ENCODE measurements around the gene LFNG. TPM values are rescaled to one million over a fixed set of nuclear protein-coding genes. Genes with fewer than 3 reads are reported as not detected.

LFNG gene
- total and polyA plus RNA-seq, 2 donors (not counting 1 experiment from before 2014, with no cell fraction given): 73.3 to 208 TPM

GRCh38 chr7:2474813-2475677 lies 44.5 kb upstream of the LFNG start:
- no peak overlapping the region for H3K27ac Mint-ChIP-seq
- peaks cover 0 to 12% (median 2%) of the 10 kb centered on the region in 4 experiments for H3K27me3 ChIP-seq (replicated peaks in 1 of 4; ENCODE audit: control extremely low read depth in 1 of 4, control insufficient read depth in 3 of 4, insufficient read depth in 4 of 4, low read length in 3 of 4)
- peaks cover 5% of the 10 kb centered on the region for H3K27me3 Mint-ChIP-seq
- no peaks in the 10 kb centered on the region for H3K79me2 ChIP-seq (ENCODE audit: control insufficient read depth, insufficient read depth, low read length)
- H3K4me3 ChIP-seq (ENCODE audit: control extremely low read depth in 1 of 5, extremely low read depth in 1 of 5, insufficient read depth in 1 of 5, low read depth in 2 of 5, low read length in 4 of 5): no peak overlapping the region
- no peaks in the 10 kb centered on the region for H3K9me3 ChIP-seq (ENCODE audit: control extremely low read depth in 1 of 3, control insufficient read depth in 2 of 3, insufficient read depth in 1 of 3, low read length in 2 of 3)
- DNase-seq: no peak
- peaks cover 14 to 17% of the 10 kb centered on the region in 2 donors for H3K4me1 ChIP-seq (ENCODE audit: control insufficient read depth in 2 of 2, insufficient read depth in 2 of 2, low read length in 2 of 2)
- TF ChIP-seq CTCF (IDR thresholded peaks at IDR 0.05) (no peak), EZH2 (IDR thresholded peaks at IDR 0.05; ENCODE audit: borderline replicate concordance, insufficient read depth, low read depth, low read length, poor library complexity, severe bottlenecking) (no peak)
- WGBS (ENCODE audit: insufficient coverage): 94% methylated on average over 27 of the region's 28 CpGs
- H3K36me3 ChIP-seq (replicated peaks in 1 of 2; ENCODE audit: control extremely low read depth in 1 of 2, control insufficient read depth in 1 of 2, extremely low read depth in 1 of 2, insufficient read depth in 2 of 2, low read length in 1 of 2): no peaks in the 10 kb centered on the region
- H4K20me1 ChIP-seq (ENCODE audit: control insufficient read depth, insufficient read depth, low read length, poor library complexity, severe bottlenecking): no peaks in the 10 kb centered on the region
- intact Hi-C loops (cut with micrococcal nuclease): loop anchor here (5.0 kb wide), 1 partner anchor 82 kb away; the partner anchor contains the start of genes BRAT1 and IQCE
- H3K9ac ChIP-seq (ENCODE audit: low read length): no peak overlapping the region
- CTCF ChIA-PET: interaction anchor here (1.5 kb wide), 1 partner anchor 196 kb away, joined by 3 read pairs; no protein-coding TSS in a partner anchor
- H3K4me3 Mint-ChIP-seq: no peak overlapping the region
- no peak overlapping the region for H3K4me2 ChIP-seq (replicated peaks; ENCODE audit: low read depth, low read length, poor library complexity, severe bottlenecking)
- no peak for ATAC-seq (ENCODE audit: low read depth)
- no peaks in the 10 kb centered on the region for H3K9me3 Mint-ChIP-seq (ENCODE audit: insufficient read depth)
- no peak overlapping the region for H2AFZ ChIP-seq (ENCODE audit: insufficient read depth, low read depth, low read length, poor library complexity, severe bottlenecking)
- POLR2A ChIA-PET: no interaction called here
- H3K27ac ChIP-seq (ENCODE audit: low read length in 2 of 2): no peak overlapping the region
- peaks cover 12% of the 10 kb centered on the region for H3K4me1 Mint-ChIP-seq

GRCh38 chr7:2475678-2476015 lies 43.9 kb upstream of the LFNG start:
- peaks cover 14 to 17% of the 10 kb centered on the region in 2 donors for H3K4me1 ChIP-seq (ENCODE audit: control insufficient read depth in 2 of 2, insufficient read depth in 2 of 2, low read length in 2 of 2)
- ATAC-seq (ENCODE audit: low read depth) (no peak), DNase-seq (no peak)
- Mint-ChIP-seq H3K27me3 (peaks cover 2% of the 10 kb centered on the region), H3K4me3 (no peak overlapping the region), H3K27ac (no peak overlapping the region), H3K9me3 (ENCODE audit: insufficient read depth) (no peaks in the 10 kb centered on the region), H3K4me1 (peaks cover 12% of the 10 kb centered on the region)
- no peak for TF ChIP-seq EZH2 (IDR thresholded peaks at IDR 0.05; ENCODE audit: borderline replicate concordance, insufficient read depth, low read depth, low read length, poor library complexity, severe bottlenecking)
- no peak for TF ChIP-seq CTCF (IDR thresholded peaks at IDR 0.05)
- no peaks in the 10 kb centered on the region for H3K9me3 ChIP-seq (ENCODE audit: control extremely low read depth in 1 of 3, control insufficient read depth in 2 of 3, insufficient read depth in 1 of 3, low read length in 2 of 3)
- H2AFZ ChIP-seq (ENCODE audit: insufficient read depth, low read depth, low read length, poor library complexity, severe bottlenecking): no peak overlapping the region
- no peaks in the 10 kb centered on the region for H3K79me2 ChIP-seq (ENCODE audit: control insufficient read depth, insufficient read depth, low read length)
- intact Hi-C loops (cut with micrococcal nuclease): loop anchor here (2.0 to 5.0 kb wide), 3 partner anchors 35 to 82 kb away; partner anchors contain the start of genes BRAT1, IQCE and LFNG
- no peaks in the 10 kb centered on the region for H4K20me1 ChIP-seq (ENCODE audit: control insufficient read depth, insufficient read depth, low read length, poor library complexity, severe bottlenecking)
- H3K27me3 ChIP-seq (replicated peaks in 1 of 4; ENCODE audit: control extremely low read depth in 1 of 4, control insufficient read depth in 3 of 4, insufficient read depth in 4 of 4, low read length in 3 of 4): peaks cover 0 to 12% (median 2%) of the 10 kb centered on the region in 4 experiments
- POLR2A ChIA-PET: no interaction called here
- H3K27ac ChIP-seq (ENCODE audit: low read length in 2 of 2): no peak overlapping the region
- CTCF ChIA-PET: interaction anchor here (1.0 to 1.5 kb wide), 2 partner anchors 46 to 196 kb away, joined by 3 read pairs; no protein-coding TSS in a partner anchor
- no peak overlapping the region for H3K4me3 ChIP-seq (ENCODE audit: control extremely low read depth in 1 of 5, extremely low read depth in 1 of 5, insufficient read depth in 1 of 5, low read depth in 2 of 5, low read length in 4 of 5)
- H3K36me3 ChIP-seq (replicated peaks in 1 of 2; ENCODE audit: control extremely low read depth in 1 of 2, control insufficient read depth in 1 of 2, extremely low read depth in 1 of 2, insufficient read depth in 2 of 2, low read length in 1 of 2): no peaks in the 10 kb centered on the region
- no peak overlapping the region for H3K9ac ChIP-seq (ENCODE audit: low read length)
- no peak overlapping the region for H3K4me2 ChIP-seq (replicated peaks; ENCODE audit: low read depth, low read length, poor library complexity, severe bottlenecking)
- 89% methylated on average over 15 of the region's 18 CpGs for WGBS (ENCODE audit: insufficient coverage)

Measured in B cell (primary cell).